GM19467 (cell line): Measurements from ENCODE around the gene CMIP.

Experiments
- ATAC-seq: cut with Tn5 transposase; IDR thresholded peaks from one replicate; pipeline ENCODE4 v1.9.1; 2021; ENCODE audit warnings: mild to moderate bottlenecking, moderate library complexity; ENCODE audit not compliant: unreplicated experiment

Gene CMIP

DNA sequence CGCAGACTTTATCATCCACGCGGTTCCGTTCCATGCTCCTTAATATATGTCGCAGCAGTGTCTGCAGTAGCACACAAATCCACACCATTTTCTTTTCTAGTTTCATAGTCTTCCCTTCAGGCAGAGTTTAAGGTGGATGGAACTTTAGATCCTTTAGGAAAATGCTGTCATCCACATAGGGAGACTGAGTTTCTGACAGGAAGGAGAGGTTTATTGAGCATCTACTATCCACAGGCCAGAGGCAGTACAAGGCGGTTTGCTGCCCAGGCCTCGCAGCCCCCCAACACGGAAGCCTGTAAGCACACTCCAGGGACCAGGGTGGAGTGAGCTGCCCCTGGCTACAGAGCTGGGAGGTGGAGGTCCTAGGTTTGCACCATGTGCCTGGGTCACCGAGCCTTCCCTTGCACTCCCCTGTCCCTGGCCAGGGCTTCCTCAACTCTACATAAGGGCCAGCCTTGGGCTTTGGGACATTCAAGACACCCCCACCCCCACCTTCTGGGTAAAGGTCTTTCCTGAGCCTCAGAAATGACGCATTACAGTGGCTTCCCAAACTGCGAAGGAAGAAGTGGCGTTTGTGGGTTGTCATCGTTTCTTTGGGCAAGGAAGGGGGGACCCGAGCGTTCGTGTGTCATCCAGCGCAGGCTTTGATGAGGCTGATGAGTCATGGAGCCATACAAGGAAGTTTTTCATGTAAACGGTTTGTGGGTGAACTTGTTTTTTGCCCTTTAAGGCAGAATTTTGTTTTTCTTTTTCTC lies 188.0 kb downstream of the CMIP start:
- ATAC-seq = no peak

DNA sequence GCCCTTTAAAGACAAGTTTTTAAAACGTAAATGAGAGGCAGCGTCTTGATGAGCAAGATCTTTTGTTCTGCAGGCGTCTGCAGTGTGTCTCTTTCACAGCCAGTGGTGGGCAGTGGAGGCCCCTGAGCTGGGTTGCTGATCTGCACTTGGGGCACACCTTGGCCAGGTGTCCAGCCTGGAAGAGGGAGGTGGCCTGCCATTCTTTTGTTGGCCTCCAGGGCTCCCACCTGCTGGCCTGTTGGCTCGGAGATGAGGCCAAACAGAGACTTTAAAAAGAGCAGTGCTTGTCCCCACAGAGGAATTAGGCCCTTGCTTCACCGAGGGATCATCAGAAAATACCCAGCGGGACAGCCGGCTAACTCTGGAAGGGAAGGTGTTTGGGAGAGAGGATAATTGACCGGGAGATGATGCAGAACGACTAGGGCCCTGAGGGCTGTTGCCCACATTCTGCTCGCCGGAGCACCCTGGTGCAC lies 188.6 kb downstream of the CMIP start:
- ATAC-seq = no peak

DNA sequence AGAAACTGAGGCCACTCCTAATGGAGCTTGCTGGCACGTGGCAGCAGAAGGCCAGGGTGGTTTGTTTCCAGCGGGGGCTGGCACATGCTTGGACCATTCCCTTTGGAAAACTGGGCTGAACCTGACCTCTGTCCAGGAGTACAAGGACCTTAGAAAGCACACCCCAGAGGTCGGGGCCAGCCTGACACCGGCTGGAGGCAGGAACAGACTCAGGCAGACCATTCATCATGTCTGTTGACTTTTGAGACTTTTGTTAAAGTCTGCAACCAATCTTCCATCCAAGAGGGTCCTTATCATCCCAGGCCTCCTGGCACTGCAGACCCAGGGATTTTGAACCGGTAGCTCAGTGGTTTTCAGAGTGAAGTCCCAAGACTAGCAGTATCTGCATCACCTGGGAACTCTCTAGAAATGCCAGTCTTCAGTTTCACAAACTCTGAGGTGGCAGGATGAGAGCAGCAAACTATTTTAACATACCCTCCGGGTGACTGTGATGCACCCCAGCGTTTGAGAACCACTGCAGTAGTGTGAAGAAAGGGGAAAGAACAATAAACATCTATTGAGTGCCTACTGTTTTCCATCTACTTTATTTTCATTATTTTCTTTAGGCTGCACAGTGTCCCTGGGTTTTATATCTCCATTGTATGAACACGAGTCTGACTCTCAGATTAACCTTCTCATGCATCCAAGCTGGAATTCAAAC lies 189.2 kb downstream of the CMIP start:
- ATAC-seq = no peak

DNA sequence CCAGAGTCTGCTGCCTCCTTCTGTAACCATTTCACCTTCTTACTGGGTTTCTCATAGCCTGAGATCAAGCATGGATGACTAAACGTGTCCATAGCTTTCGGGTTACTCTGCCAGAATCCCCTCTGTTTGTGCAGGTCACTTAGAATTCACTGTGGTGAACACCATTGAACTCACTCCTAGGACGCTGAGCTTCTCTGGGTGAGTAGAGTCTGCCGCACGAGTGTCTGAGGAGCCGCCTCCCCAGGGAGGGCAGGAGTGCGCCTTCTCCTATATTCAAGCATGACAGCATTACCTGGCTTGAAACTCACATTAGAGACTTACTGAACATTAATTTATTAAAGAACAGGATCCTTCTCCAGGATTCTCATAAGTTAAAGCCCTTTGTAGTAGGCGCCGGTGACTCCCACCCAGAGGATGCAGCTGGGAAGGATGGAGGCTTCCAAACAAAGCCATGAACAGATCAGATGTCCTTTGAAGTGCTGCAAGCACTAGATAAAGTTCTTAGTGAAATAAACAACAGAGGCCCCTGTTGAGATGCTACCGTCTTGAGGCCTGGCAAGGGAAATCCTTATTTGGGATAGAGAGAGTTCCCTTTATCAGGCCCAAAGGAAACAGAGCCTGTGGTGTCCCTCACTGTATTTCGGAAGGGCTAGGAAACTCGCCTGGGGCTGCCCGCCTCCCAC lies 189.9 kb downstream of the CMIP start:
- no peak for ATAC-seq

DNA sequence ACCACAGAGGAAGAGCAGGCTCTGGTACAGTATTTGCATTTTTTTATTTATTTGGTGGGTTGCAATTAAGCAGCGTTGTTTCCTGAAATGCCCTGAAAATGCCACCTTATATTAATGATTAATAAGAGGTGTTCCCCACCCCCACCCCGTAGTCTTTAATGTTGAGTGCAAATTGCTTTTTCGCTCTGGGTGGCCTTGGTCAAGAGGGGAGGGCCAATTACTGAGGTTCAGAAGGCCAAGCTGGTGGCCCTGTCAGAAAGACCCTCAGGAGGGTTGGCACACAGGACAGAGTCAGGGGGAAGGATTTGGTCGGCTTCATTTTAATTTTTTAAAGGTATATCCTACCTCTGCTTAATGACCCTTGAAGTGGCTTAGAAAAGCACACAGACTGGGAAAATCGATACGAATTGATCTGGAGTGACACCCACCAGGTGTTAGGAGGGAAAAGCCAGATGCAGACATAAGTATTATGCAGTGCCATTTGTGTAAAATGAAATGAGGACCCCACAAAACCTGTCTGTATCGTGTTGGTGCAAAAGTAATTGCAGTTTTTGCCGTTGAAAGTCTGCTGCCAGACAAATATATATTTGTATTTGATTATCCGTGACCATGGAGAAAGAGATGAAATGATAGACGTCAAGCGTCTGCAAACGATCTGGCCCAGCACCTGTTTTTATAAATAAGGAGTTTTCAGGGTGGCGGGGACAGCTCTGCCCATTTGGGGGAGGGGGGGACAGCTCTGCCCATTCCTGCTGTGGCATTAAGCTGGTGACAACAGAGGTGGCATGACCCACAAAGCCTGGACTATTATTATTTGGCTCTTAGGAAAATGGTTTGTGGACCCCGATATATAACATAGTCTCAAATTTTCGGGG lies 190.7 kb downstream of the CMIP start:
- no peak for ATAC-seq

DNA sequence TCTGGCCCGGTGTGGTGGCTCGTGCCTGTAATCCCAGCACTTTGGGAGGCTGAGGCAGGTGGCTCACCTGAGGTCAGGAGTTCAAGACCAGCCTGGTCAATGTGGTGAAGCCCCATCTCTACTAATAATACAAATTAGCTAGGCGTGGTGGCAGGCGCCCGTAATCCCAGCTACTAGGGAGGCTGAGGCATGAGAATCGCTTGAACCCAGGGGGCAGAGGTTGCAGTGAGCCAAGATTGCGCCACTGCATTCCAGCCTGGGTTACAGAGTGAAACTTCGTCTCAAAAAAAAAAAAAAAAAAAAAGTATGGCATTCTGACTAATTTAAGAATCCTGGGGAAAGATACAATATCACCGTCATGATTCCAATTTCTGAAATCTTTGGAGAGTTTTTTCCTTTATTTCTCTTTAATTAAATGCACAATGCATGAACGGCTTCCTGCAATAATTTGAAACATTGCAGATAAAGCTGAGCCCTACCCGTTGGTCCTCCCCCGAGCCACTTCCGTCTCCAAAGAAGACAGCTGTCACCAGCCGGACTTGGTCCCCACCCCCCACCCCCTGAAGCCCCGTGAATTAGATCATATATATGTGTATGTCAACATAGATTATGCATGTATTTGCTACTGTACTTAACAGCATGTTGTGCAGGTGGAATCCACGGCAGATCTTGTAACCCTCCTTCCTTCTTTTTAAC lies 191.8 kb downstream of the CMIP start:
- ATAC-seq = no peak

DNA sequence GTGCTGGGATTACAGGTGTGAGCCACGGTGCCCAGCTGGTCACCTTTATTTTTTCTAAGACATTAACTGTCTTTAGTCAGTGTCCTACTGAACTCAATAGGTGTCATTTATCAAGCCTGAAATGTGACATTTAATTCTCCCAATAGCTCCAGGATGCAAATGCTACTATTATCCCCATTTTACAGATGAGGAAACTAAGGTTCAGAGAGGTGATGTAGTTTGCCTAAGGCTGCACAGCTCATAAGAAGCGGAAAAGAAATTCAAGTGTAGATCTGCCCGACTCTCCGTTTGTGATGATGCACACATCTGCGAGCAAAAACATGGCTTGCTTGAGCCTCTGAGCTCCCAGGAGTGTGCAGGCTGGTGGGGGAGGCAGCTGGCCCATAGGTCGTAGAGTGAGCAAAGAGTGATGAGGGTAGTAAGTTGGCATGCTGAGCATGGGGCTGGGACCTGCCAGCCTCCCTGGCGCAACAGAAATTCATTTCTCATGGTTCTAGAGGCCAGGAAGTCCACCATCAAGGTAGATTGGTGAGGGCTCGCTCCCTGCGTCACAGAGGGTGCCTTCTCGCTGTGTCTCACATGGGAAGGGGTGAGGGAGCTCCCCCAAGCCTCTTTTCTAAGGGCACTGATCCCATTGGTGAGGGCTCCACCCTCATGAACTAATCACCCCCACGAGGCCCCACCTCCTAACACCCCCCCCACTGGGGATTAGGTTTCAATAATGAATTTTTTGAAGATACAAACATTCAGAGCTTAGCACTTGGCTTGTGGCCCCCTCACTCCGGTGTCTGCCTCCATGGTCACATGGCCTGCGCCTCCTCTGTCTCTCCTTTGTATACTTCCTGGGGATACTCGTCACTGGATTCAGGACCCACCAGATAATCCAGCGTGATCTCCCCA lies 193.0 kb downstream of the CMIP start:
- no peak for ATAC-seq

DNA sequence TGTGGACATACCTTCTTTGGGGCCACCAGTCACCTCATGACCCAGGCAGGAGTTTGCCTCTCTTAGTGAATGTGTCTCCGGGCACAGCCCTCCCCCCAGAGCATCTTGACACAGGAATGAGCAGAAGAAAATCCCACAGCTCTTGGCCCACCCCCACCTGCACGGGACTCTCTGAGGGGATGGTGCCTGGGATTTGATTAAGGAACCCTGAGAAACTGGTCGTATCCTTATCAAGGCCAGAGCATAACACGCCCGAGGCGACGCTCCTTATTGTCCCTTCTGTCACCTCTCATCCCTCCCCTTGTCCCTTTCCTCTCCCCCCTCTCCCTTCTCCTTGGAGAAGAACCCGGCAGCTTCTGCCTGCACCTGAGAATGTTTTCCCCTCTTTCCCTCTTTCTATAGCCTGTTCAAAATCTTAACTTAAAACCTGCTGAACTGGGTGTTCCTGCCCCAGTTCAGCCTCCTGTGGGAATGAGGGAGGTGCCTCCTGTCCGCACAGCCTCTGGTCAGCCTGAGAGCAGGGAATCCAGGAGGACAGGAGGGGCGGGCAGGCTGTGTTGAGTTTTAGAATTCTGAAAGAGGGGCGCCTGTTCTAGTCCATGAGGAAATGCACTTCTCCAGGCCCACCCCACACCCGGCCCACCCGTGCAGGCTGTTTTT lies 193.8 kb downstream of the CMIP start:
- ATAC-seq = no peak

DNA sequence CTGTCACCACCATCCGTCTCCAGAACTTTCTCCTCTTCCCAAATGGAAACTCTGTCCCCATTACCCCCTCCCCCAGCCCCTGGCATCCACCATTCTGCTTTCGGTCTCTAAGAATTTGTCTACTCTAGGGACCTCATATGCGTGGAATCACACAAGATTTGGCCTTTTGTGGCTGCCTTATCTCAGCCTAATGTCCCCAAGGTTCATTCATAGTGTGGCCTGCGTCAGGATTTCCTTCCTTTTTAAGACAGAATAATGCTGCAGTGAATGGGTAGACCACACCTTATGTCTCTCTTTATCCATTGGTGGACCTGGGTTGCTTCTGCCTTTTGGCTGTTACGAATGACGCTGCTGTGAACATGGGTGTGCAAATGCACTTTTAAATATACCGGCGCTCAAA lies 194.7 kb downstream of the CMIP start:
- ATAC-seq = no peak

DNA sequence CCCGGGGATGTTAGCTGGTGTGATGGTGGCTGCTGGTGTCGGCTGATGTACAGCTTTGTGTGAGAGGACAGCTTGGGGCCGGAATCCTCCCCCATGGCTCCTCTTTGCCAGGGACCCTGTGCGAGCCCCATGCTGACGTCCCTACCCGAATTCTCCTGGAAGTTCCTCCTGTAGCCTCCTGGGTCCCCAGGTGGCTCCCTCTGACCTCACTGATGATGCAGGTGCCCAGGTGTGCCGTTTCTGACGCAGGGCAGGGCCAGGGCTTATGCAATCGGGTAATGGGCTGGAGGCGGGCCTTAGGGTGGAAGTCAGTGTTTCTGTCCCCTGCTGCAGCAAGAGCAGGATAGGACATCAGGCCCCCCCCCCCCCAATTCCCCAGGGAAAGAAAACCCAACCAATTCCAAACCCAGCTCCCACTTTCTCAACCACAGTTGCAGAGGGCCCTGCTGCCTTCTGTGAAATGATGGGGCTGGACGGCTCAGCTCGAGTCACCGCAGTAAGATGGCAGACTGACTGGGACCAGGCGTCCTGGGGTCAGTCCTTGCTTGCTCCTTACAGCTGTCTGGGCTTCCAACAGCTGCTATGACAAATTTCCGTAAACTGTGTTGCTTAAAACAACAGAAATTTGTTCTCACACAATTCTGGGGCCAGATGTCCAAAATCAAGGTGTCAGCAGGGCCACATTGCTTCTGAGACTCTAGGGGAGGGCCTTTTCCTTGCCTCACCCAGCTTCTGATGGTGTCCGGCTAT lies 195.5 kb downstream of the CMIP start:
- no peak for ATAC-seq

DNA sequence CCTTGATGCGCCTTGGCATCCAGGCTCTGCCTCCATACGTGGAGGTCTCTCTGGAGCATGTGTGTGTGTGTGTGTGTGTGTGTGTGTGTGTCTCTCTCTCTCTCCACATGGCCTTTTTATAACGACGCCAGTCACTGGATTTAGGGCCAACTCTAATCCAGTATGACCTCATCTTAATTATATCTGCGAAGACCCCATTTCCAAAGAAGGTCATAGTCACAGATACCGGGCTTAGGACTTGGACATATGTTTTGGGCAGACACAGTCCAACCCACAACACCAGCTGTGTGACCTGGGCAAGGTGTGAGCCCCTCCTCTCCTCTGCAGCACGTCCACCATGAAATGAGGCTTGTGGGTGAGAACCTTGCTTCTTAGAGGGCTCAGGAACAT lies 196.1 kb downstream of the CMIP start:
- ATAC-seq = no peak

DNA sequence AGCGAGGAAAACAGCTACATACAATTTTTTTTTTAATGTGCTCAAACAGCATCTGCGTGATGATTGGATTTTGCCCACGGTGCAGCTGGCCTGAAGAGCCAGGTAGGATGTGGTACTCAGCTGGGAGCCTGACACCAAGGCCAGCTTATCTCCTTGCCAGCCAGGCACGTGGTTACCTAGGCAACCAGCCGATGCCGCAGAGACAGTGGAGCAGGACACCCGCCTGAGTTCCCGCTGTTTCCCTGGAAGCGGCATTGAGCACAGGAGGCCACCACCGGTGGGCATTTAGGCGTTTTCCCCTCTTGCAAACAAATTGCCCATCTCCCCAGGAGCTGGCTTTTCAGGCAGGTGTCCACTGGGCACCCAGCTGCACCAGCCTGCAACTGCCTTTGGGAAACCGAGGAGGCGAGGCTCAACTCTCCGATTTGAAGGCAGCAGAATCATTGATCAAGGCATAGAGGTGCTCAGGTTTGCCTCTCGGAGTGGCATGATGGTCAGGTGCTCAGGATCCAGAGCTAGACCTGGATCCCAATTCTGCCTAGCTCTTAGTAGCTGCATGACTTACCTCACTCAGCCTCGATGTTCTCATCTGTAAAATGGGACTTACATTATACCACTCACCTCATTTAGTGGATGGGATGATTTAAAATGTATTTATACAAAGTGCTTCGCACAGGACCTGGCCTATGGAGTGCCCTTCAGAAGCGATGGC lies 196.9 kb downstream of the CMIP start:
- no peak for ATAC-seq

DNA sequence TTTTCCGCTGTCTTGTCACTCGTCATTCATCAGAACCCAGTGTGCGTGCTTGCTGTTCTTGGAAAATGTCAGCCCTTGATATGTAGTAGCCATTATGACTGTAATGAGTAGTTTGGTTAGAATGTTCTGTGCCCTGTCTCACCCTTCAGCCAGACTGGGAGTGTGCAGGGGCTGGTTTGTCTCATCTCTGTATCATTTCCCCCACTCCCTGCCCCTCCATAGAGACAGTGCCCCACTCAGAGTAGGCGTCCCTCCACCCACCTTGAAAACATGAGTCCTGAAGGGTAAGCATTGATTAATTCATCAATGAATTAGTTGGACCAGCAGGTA lies 197.5 kb downstream of the CMIP start:
- no peak for ATAC-seq

DNA sequence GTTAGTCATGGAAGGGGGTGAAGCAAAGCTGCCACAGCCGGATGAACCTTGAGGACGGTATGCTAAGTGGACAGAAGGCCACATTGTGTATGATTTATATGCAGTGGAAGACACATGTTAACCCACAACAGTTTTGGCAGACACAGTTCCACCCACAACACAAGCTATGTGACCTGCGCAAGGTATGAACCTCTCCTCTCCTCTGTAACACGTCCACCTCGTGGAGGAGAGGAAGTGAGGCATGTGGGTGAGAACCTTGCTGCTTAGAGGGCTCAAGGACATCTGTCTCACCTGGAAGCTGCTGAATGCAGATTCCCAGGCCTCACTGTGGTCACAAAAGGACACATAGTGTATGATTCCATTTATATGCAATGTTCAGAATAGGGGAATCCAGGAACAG lies 198.3 kb downstream of the CMIP start:
- ATAC-seq = no peak

DNA sequence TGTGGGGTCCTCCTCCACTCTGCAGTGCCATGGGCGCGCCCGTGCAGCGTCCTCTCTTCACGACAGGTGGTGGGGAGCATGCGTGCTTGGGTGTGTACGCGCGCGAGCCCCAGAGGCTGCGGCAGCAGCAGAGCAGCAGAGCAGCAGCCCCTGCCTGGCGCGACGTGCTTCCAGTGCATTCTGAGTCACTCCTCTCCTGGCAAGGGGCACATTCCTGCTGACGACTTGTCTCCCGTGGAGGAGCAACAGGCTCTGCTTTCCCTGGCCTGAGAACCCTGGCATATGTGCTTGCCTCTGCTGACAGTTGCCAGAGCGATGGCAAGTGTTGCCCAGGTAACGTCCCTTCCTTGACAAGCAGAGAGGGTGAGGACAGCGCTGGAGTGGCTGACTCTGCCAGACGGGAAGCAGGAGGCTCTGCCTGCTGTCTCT lies 200.7 kb downstream of the CMIP start:
- ATAC-seq = no peak

DNA sequence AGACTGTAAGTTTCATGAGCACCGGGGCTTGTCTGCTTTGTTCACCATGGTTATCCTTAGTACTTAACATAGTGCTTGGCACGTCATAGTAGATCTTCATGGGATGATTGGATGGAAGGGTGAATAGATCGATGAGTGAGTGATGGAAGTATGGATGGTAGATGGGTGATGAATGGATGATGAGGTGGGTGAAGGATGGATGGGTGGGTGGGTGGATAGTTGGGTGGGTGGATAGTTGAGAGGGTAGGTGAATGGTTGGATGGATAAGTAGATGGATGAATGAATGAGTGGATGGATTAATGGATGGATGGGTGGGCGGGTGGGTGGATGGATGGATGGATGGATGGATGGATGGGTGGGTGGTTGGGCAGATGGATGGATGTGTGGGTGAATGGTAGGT lies 201.3 kb downstream of the CMIP start:
- no peak for ATAC-seq

DNA sequence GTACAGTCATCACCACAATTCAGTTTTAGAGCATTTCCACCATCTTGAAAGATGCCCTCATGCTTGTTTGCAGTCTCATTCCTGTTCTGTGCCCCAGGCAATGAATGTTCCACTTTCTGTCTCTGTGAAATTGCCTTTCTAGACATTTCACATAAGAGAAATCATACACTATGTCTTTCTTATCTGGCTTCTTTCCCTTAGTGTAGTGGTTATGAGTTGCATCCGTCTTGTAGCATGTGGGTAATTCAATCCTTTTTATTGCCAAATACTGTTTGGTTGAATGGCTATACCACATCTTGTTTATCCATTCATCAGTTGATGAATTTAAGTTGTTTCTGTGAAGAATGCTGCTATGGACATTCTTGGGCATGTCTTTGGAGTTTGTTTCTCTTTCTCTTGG lies 202.0 kb downstream of the CMIP start:
- no peak for ATAC-seq

DNA sequence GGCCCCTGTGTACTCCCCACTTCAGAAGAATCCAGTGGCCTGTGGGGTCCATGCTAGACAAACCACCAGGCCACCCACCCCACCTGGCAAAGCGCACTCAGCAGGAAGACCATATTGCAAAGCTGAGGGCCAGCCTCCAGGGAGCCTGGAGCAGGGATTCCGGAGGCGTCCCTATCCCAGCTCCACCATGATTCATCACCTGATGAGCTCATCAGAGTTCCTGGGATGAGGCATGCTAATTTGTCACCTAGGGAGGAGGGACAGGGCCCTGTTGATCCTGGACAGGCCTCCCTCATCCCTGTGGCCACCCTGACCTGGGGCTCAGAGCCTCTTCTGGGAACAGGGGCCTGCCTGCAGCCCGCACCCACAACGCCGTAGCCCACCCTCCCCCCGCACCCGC lies 202.9 kb downstream of the CMIP start:
- ATAC-seq = no peak
